Activated T-helper 2 cell treated with anti-CD3 and anti-CD28 coated beads, Interferon-gamma antibody, Interleukin-2, Interleukin-4, amounts not matched to agents 10 μg/mL and 5 μg/mL and 100 μg/mL, durations not matched to agents 14 hours and 24 hours and 36 hours (primary cell): ENCODE data around the gene USP17L10. TPM values are rescaled to one million over a fixed set of nuclear protein-coding genes. Genes with fewer than 3 reads are reported as not detected.
"Not testable (repeated sequence)": the region's sequence is repeated elsewhere in the genome, so short reads cannot be mapped to it uniquely, and the experiment has no call there.

Source experiments
- DNase-seq: peaks from one replicate; pipeline ENCODE4 v3.0.0; 2021; ENCODE audit warnings: low spot score
- H3K27ac Mint-ChIP-seq: one replicate; pipeline ENCODE4 v1.8.0; 2021; ENCODE audit warnings: mixed read lengths
- H3K27me3 Mint-ChIP-seq: one replicate; pipeline ENCODE4 v1.8.0; 2021; ENCODE audit warnings: low read depth, mixed read lengths
- H3K36me3 Mint-ChIP-seq: one replicate; pipeline ENCODE4 v1.8.0; 2021; ENCODE audit warnings: low read depth, mixed read lengths
- H3K4me1 Mint-ChIP-seq: one replicate; pipeline ENCODE4 v1.8.0; 2021; ENCODE audit warnings: low read depth, mixed read lengths
- H3K4me3 Mint-ChIP-seq: one replicate; pipeline ENCODE4 v1.8.0; 2021; ENCODE audit warnings: low read depth, mild to moderate bottlenecking, moderate library complexity, mixed read lengths
- H3K9me3 Mint-ChIP-seq: one replicate; pipeline ENCODE4 v1.8.0; 2021; ENCODE audit warnings: mixed read lengths
- intact Hi-C: fragments of 100-400 bp; cut with micrococcal nuclease; formaldehyde crosslinking; loops from one replicate; pipeline ENCODE4 v1.15.1; 2023
- total RNA-seq: library from RNA; stranded (reverse); gene quantifications from 2 replicates; pipeline ENCODE4 v1.2.3, GENCODE V29; 2022

Gene USP17L10, protein sequence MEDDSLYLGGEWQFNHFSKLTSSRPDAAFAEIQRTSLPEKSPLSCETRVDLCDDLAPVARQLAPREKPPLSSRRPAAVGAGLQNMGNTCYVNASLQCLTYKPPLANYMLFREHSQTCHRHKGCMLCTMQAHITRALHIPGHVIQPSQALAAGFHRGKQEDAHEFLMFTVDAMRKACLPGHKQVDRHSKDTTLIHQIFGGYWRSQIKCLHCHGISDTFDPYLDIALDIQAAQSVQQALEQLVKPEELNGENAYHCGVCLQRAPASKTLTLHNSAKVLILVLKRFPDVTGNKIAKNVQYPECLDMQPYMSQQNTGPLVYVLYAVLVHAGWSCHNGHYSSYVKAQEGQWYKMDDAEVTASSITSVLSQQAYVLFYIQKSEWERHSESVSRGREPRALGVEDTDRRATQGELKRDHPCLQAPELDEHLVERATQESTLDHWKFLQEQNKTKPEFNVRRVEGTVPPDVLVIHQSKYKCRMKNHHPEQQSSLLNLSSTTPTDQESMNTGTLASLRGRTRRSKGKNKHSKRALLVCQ
- total RNA-seq: not detected in 2 replicates

GRCh38 chr4:9210357-9210756, at the start of gene USP17L10:
Gene USP17L10 (plus strand): TSS chr4:9210657. CDS start chr4:9210657, 0 bp downstream.
- H3K4me1 Mint-ChIP-seq, H3K27me3 Mint-ChIP-seq, H3K36me3 Mint-ChIP-seq, H3K27ac Mint-ChIP-seq, H3K9me3 Mint-ChIP-seq, intact Hi-C loops, H3K4me3 Mint-ChIP-seq, DNase-seq: not testable (repeated sequence)

DNA sequence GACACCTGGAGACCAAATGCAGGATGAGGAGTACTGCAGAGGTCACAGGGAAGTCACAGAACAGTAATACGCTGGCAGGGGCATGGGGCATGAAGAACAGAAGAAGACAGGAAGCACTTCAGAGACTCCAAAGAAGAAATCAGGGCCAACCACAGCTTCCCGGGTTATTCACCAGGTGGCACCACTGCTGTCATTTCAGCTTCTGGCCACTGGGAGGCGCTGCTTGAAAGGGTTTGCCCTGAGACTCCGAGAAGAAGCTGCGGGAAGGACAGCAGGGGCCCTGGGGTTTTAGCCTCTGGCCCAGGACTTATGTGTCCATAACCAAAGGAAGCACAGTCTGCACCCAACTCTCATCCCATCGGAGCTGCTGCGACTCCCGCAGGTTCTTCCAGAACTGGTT, 44.5 kb upstream of the USP17L10 start:
- H3K27ac Mint-ChIP-seq, H3K4me1 Mint-ChIP-seq, H3K4me3 Mint-ChIP-seq, H3K27me3 Mint-ChIP-seq, H3K9me3 Mint-ChIP-seq, DNase-seq, intact Hi-C loops, H3K36me3 Mint-ChIP-seq: not testable (repeated sequence)

GRCh38 chr4:9169791-9170459, 40.5 kb upstream of the USP17L10 start, which contains the start of gene FAM90A26:
Gene FAM90A26 (plus strand): TSS chr4:9170409. CDS start chr4:9173173, 2,764 bp downstream.
- H3K27me3 Mint-ChIP-seq, H3K27ac Mint-ChIP-seq, H3K4me1 Mint-ChIP-seq, H3K36me3 Mint-ChIP-seq, H3K4me3 Mint-ChIP-seq, DNase-seq, H3K9me3 Mint-ChIP-seq, intact Hi-C loops: not testable (repeated sequence)

- H3K36me3 Mint-ChIP-seq, H3K4me3 Mint-ChIP-seq, DNase-seq, H3K4me1 Mint-ChIP-seq, H3K27ac Mint-ChIP-seq, H3K27me3 Mint-ChIP-seq, H3K9me3 Mint-ChIP-seq, intact Hi-C loops: not testable (repeated sequence)
Observed at GRCh38 chr4:9214701-9215100, 4.2 kb downstream of the USP17L10 start.

DNA sequence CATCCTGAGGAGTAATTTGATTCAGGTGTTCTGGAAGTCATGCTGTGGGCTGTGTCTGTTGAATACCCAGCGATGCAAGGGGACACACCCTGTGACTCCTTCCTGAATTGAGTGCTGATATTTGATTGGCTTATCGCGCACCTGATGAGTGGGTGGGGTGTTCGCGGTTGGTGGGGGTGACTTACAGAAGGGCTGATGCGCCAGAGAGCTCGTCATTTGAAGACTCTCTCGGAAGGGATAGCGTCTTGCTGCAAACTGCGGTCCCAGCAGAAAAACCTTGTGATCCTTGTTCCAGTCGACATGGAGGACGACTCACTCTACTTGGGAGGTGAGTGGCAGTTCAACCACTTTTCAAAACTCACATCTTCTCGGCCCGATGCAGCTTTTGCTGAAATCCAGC, 4.6 kb downstream of the USP17L10 start, which contains the start of gene USP17L11:
Gene USP17L11 (plus strand): TSS at position 301 of the 400 bp plus-strand sequence. CDS start 0 bp downstream, at position 301.
- H3K36me3 Mint-ChIP-seq, H3K4me1 Mint-ChIP-seq, H3K27ac Mint-ChIP-seq, intact Hi-C loops, H3K4me3 Mint-ChIP-seq, H3K27me3 Mint-ChIP-seq, DNase-seq, H3K9me3 Mint-ChIP-seq: not testable (repeated sequence)

DNA sequence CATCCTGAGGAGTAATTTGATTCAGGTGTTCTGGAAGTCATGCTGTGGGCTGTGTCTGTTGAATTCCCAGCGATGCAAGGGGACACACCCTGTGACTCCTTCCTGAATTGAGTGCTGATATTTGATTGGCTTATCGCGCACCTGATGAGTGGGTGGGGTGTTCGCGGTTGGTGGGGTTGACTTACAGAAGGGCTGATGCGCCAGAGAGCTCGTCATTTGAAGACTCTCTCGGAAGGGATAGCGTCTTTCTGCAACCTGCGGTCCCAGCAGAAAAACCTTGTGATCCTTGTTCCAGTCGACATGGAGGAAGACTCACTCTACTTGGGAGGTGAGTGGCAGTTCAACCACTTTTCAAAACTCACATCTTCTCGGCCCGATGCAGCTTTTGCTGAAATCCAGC, 9.4 kb downstream of the USP17L10 start, which contains the start of gene USP17L12:
Gene USP17L12 (plus strand): TSS at position 301 of the 400 bp plus-strand sequence. CDS start 0 bp downstream, at position 301.
- DNase-seq, H3K27ac Mint-ChIP-seq, H3K27me3 Mint-ChIP-seq, H3K4me3 Mint-ChIP-seq, intact Hi-C loops, H3K36me3 Mint-ChIP-seq, H3K4me1 Mint-ChIP-seq, H3K9me3 Mint-ChIP-seq: not testable (repeated sequence)

DNA sequence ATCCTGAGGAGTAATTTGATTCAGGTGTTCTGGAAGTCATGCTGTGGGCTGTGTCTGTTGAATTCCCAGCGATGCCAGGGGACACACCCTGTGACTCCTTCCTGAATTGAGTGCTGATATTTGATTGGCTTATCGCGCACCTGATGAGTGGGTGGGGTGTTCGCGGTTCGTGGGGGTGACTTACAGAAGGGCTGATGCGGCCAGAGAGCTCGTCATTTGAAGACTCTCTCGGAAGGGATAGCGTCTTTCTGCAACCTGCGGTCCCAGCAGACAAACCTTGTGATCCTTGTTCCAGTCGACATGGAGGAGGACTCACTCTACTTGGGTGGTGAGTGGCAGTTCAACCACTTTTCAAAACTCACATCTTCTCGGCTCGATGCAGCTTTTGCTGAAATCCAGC, 14.1 kb downstream of the USP17L10 start, which contains the start of gene USP17L13:
Gene USP17L13 (plus strand): TSS at position 301 of the 400 bp plus-strand sequence. CDS start 0 bp downstream, at position 301.
- H3K9me3 Mint-ChIP-seq, DNase-seq, intact Hi-C loops, H3K27me3 Mint-ChIP-seq, H3K4me3 Mint-ChIP-seq, H3K4me1 Mint-ChIP-seq, H3K36me3 Mint-ChIP-seq, H3K27ac Mint-ChIP-seq: not testable (repeated sequence)

DNA sequence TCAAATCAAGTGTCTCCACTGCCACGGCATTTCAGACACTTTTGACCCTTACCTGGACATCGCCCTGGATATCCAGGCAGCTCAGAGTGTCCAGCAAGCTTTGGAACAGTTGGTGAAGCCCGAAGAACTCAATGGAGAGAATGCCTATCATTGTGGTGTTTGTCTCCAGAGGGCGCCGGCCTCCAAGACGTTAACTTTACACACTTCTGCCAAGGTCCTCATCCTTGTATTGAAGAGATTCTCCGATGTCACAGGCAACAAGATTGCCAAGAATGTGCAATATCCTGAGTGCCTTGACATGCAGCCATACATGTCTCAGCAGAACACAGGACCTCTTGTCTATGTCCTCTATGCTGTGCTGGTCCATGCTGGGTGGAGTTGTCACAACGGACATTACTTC, 19.8 kb downstream of the USP17L10 start:
- intact Hi-C loops, H3K27ac Mint-ChIP-seq, DNase-seq, H3K4me1 Mint-ChIP-seq, H3K4me3 Mint-ChIP-seq, H3K36me3 Mint-ChIP-seq, H3K9me3 Mint-ChIP-seq, H3K27me3 Mint-ChIP-seq: not testable (repeated sequence)

DNA sequence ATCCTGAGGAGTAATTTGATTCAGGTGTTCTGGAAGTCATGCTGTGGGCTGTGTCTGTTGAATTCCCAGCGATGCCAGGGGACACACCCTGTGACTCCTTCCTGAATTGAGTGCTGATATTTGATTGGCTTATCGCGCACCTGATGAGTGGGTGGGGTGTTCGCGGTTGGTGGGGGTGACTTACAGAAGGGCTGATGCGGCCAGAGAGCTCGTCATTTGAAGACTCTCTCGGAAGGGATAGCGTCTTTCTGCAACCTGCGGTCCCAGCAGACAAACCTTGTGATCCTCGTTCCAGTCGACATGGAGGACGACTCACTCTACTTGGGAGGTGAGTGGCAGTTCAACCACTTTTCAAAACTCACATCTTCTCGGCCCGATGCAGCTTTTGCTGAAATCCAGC, 23.6 kb downstream of the USP17L10 start, which contains the start of gene USP17L15:
Gene USP17L15 (plus strand): TSS at position 301 of the 400 bp plus-strand sequence. CDS start 0 bp downstream, at position 301.
- H3K27ac Mint-ChIP-seq, DNase-seq, H3K4me1 Mint-ChIP-seq, H3K9me3 Mint-ChIP-seq, H3K27me3 Mint-ChIP-seq, intact Hi-C loops, H3K4me3 Mint-ChIP-seq, H3K36me3 Mint-ChIP-seq: not testable (repeated sequence)

DNA sequence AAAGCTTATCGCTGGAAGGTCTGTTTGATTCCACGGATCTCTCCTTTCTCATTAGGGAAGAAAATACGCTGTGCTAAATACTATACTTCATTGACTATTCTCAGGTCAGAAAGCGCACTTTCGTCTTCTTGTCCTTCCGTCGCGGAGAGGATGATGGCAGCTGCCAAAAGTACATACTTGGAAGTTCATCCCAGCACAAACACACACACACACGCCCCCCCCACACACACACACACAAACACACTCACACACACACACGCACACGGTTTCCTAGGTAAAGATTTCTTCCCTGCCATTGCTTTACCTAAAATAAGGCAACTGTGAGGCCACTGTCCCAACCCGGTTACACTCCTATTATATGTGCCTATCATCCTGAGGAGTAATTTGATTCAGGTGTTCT, 28.0 kb downstream of the USP17L10 start:
- H3K36me3 Mint-ChIP-seq, H3K4me1 Mint-ChIP-seq, DNase-seq, H3K27ac Mint-ChIP-seq, intact Hi-C loops, H3K4me3 Mint-ChIP-seq, H3K27me3 Mint-ChIP-seq, H3K9me3 Mint-ChIP-seq: not testable (repeated sequence)

DNA sequence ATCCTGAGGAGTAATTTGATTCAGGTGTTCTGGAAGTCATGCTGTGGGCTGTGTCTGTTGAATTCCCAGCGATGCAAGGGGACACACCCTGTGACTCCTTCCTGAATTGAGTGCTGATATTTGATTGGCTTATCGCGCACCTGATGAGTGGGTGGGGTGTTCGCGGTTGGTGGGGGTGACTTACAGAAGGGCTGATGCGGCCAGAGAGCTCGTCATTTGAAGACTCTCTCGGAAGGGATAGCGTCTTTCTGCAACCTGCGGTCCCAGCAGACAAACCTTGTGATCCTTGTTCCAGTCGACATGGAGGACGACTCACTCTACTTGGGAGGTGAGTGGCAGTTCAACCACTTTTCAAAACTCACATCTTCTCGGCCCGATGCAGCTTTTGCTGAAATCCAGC, 33.1 kb downstream of the USP17L10 start, which contains the start of gene USP17L17:
Gene USP17L17 (plus strand): TSS at position 301 of the 400 bp plus-strand sequence. CDS start 0 bp downstream, at position 301.
- H3K27me3 Mint-ChIP-seq, H3K9me3 Mint-ChIP-seq, H3K4me1 Mint-ChIP-seq, H3K4me3 Mint-ChIP-seq, intact Hi-C loops, H3K27ac Mint-ChIP-seq, DNase-seq, H3K36me3 Mint-ChIP-seq: not testable (repeated sequence)

- H3K27ac Mint-ChIP-seq, H3K36me3 Mint-ChIP-seq, DNase-seq, H3K4me3 Mint-ChIP-seq, H3K4me1 Mint-ChIP-seq, intact Hi-C loops, H3K9me3 Mint-ChIP-seq, H3K27me3 Mint-ChIP-seq: not testable (repeated sequence)
Observed at GRCh38 chr4:9247953-9248680, 37.7 kb downstream of the USP17L10 start, which contains the start of gene USP17L18. Gene USP17L18 (plus strand): TSS chr4:9248630. CDS start chr4:9248630, 0 bp downstream.
